ENCODE measurements around the gene EPM2AIP1. TPM values are rescaled to one million over a fixed set of nuclear protein-coding genes. Genes with fewer than 3 reads are reported as not detected.

EPM2AIP1 gene
- total RNA-seq, 1 experiment from 2014 or later = 12.2 TPM

- no peak for TF ChIP-seq CTCF (IDR thresholded peaks at IDR 0.05; ENCODE audit: insufficient read depth in 1 of 2, low read depth in 1 of 2, low read length in 1 of 2, severe bottlenecking in 1 of 2, unreplicated experiment in 1 of 2)
- Histone ChIP-seq H3K4me3 (ENCODE audit: low read depth, low read length) (no peak overlapping the region), H3K36me3 (ENCODE audit: control insufficient read depth, insufficient read depth, low read length) (no peaks in the 10 kb centered on the region; the same call in none of the 2 replicates), H3K27me3 (replicated peaks; ENCODE audit: control insufficient read depth, insufficient read depth, low read length) (no peaks in the 10 kb centered on the region), H3K4me1 (no peaks in the 10 kb centered on the region), H3K9me3 (no peaks in the 10 kb centered on the region)
- H3K27ac Mint-ChIP-seq (ENCODE audit: unreplicated experiment) = no peak overlapping the region
- BruUV-seq (replicated peaks) = no TSS peak
- no peaks in the 10 kb centered on the region for H3K9me3 Mint-ChIP-seq (ENCODE audit: unreplicated experiment)
- intact Hi-C loops (cut with micrococcal nuclease; ENCODE audit: unreplicated experiment) = no loop called here
- ChIA-PET CTCF (no interaction called here), POLR2A (no interaction called here)
- no peaks in the 10 kb centered on the region for H3K27me3 Mint-ChIP-seq (ENCODE audit: insufficient read depth, unreplicated experiment)
- no peak overlapping the region for H3K4me3 Mint-ChIP-seq (ENCODE audit: unreplicated experiment)
- no peaks in the 10 kb centered on the region for H3K4me1 Mint-ChIP-seq (ENCODE audit: low read depth, unreplicated experiment)
- no peak for DNase-seq
- H3K36me3 Mint-ChIP-seq (ENCODE audit: insufficient read depth, unreplicated experiment) = peaks cover 66% of the 10 kb centered on the region
These were observed 33.9 kb upstream of the EPM2AIP1 start for GRCh38 chr3:37026851-37027250.

- intact Hi-C loops (cut with micrococcal nuclease; ENCODE audit: unreplicated experiment) = no loop called here
- Mint-ChIP-seq H3K9me3 (ENCODE audit: unreplicated experiment) (no peaks in the 10 kb centered on the region), H3K4me1 (ENCODE audit: low read depth, unreplicated experiment) (no peaks in the 10 kb centered on the region), H3K27ac (ENCODE audit: unreplicated experiment) (no peak overlapping the region), H3K27me3 (ENCODE audit: insufficient read depth, unreplicated experiment) (no peaks in the 10 kb centered on the region), H3K4me3 (ENCODE audit: unreplicated experiment) (no peak overlapping the region), H3K36me3 (ENCODE audit: insufficient read depth, unreplicated experiment) (peaks cover 71% of the 10 kb centered on the region)
- POLR2A ChIA-PET = interaction anchor here (0.8 kb wide), 1 partner anchor 33 kb away, joined by 4 read pairs; the partner anchor contains the start of genes EPM2AIP1 and MLH1
- Histone ChIP-seq H3K36me3 (ENCODE audit: control insufficient read depth, insufficient read depth, low read length) (no peaks in the 10 kb centered on the region; the same call in none of the 2 replicates), H3K27me3 (replicated peaks; ENCODE audit: control insufficient read depth, insufficient read depth, low read length) (no peaks in the 10 kb centered on the region), H3K4me3 (ENCODE audit: low read depth, low read length) (no peak overlapping the region), H3K4me1 (no peaks in the 10 kb centered on the region), H3K9me3 (no peaks in the 10 kb centered on the region)
- TF ChIP-seq CTCF (IDR thresholded peaks at IDR 0.05; ENCODE audit: insufficient read depth in 1 of 2, low read depth in 1 of 2, low read length in 1 of 2, severe bottlenecking in 1 of 2, unreplicated experiment in 1 of 2) = no peak
- no TSS peak for BruUV-seq (replicated peaks)
- CTCF ChIA-PET = no interaction called here
- DNase-seq = no peak
These were observed 32.8 kb upstream of the EPM2AIP1 start for GRCh38 chr3:37025561-37026335.

- no peaks in the 10 kb centered on the region for H3K4me1 Mint-ChIP-seq (ENCODE audit: low read depth, unreplicated experiment)
- H3K4me3 Mint-ChIP-seq (ENCODE audit: unreplicated experiment) = no peak overlapping the region
- no peak for DNase-seq
- no peaks in the 10 kb centered on the region for H3K27me3 ChIP-seq (replicated peaks; ENCODE audit: control insufficient read depth, insufficient read depth, low read length)
- peaks cover 2% of the 10 kb centered on the region for H3K36me3 ChIP-seq (ENCODE audit: control insufficient read depth, insufficient read depth, low read length)
- ChIA-PET POLR2A (interaction anchor here (0.8 kb wide), 1 partner anchor 32 kb away, joined by 4 read pairs; the partner anchor contains the start of genes EPM2AIP1 and MLH1), CTCF (no interaction called here)
- no peaks in the 10 kb centered on the region for H3K9me3 Mint-ChIP-seq (ENCODE audit: unreplicated experiment)
- no peaks in the 10 kb centered on the region for H3K27me3 Mint-ChIP-seq (ENCODE audit: insufficient read depth, unreplicated experiment)
- no peak for TF ChIP-seq CTCF (IDR thresholded peaks at IDR 0.05; ENCODE audit: insufficient read depth in 1 of 2, low read depth in 1 of 2, low read length in 1 of 2, severe bottlenecking in 1 of 2, unreplicated experiment in 1 of 2)
- H3K9me3 ChIP-seq = no peaks in the 10 kb centered on the region
- H3K36me3 Mint-ChIP-seq (ENCODE audit: insufficient read depth, unreplicated experiment) = peaks cover 79% of the 10 kb centered on the region
- no peak overlapping the region for H3K4me3 ChIP-seq (ENCODE audit: low read depth, low read length)
- intact Hi-C loops (cut with micrococcal nuclease; ENCODE audit: unreplicated experiment) = loop anchor here (1.0 kb wide), 1 partner anchor 188 kb away; no protein-coding TSS in a partner anchor
- no peaks in the 10 kb centered on the region for H3K4me1 ChIP-seq
- no TSS peak for BruUV-seq (replicated peaks)
- H3K27ac Mint-ChIP-seq (ENCODE audit: unreplicated experiment) = no peak overlapping the region
These were observed 32.0 kb upstream of the EPM2AIP1 start for GRCh38 chr3:37024820-37025405.
